Gastrocnemius medialis (tissue), 4 donors: ENCODE measurements around the gene ASTN2. TPM values are rescaled to one million over a fixed set of nuclear protein-coding genes. Genes with fewer than 3 reads are reported as not detected.

Experiments
- ATAC-seq, 2 donors: fragments of 150-250 bp; one replicate each; pipeline ENCODE4 v1.9.1; 2016
- DNase-seq, 2 donors: peaks; one replicate each; pipeline ENCODE4 v3.0.0-alpha.2; 2019
- H3K27ac ChIP-seq, 4 donors: fragments of 200-600 bp; sonication (generic); 1 replicate in 1 of 4; 2 replicates in 3 of 4; pipeline ENCODE4 v1.5.1; 2016 to 2018; ENCODE audit warnings: mild to moderate bottlenecking in 2 of 4, moderate library complexity in 1 of 4
- H3K27me3 ChIP-seq, 3 donors: fragments of 200-600 bp; sonication (generic) in 2 of 3; 1 replicate in 1 of 3; 2 replicates in 2 of 3; pipeline versions ENCODE4 v1.5.1 to v1.6.0; 2016 to 2019; ENCODE audit warnings: mild to moderate bottlenecking in 1 of 3, moderate library complexity in 1 of 3
- H3K36me3 ChIP-seq, 2 donors: fragments of 200-600 bp; sonication (generic) in 1 of 2; one replicate each; pipeline ENCODE4 v1.5.1; 2017 to 2018
- H3K4me1 ChIP-seq, 2 donors: fragments of 200-600 bp; sonication (generic) in 1 of 2; one replicate each; pipeline ENCODE4 v1.5.1; 2016 to 2017; ENCODE audit warnings: mild to moderate bottlenecking in 2 of 2
- H3K4me3 ChIP-seq, 4 donors: fragments of 200-600 bp; sonication (generic) in 3 of 4; 1 replicate in 1 of 4; 2 replicates in 3 of 4; pipeline ENCODE4 v1.5.1; 2016 to 2019; ENCODE audit warnings: mild to moderate bottlenecking in 2 of 4
- H3K9me3 ChIP-seq, 3 donors: fragments of 200-600 bp; sonication (generic) in 2 of 3; 1 replicate in 1 of 3; 2 replicates in 2 of 3; pipeline ENCODE4 v1.5.1; 2016 to 2019
- CTCF ChIP-seq, 5 experiments: fragments of 450-650 bp in 3 of 5; fragments of 200-600 bp in 2 of 5; sonication (generic) in 2 of 5; IDR thresholded peaks in 4 of 5; conservative IDR thresholded peaks in 1 of 5; 1 replicate in 4 of 5; 2 replicates in 1 of 5; pipeline ENCODE4 v1.5.1; 2016 to 2019; ENCODE audit warnings: antibody characterized with exemption in 5 of 5, mild to moderate bottlenecking in 3 of 5, moderate library complexity in 3 of 5
- POLR2A ChIP-seq, 2 donors: fragments of 450-650 bp; IDR thresholded peaks; one replicate each; pipeline ENCODE4 v1.6.1; 2017; ENCODE audit warnings: antibody characterized with exemption in 2 of 2, mild to moderate bottlenecking in 2 of 2, moderate library complexity in 2 of 2
- in situ Hi-C, 4 donors: fragments of 200-750 bp; cut with MboI; loops; one replicate each; pipeline versions ENCODE4 v1.15.0 to v1.8.0; 2017; ENCODE audit warnings: low sequenced_read_pairs in 4 of 4
- intact Hi-C: fragments of 100-400 bp; cut with DNase I; formaldehyde crosslinking; loops from one replicate; pipeline ENCODE4 v1.15.1; 2023; ENCODE audit warnings: low total_unique reads
- total RNA-seq, 4 donors: library from RNA; depleted of rRNA; stranded (reverse); fragments of >200 nt; gene quantifications; one replicate each; pipeline versions ENCODE4 v1.1.0 to v1.2.3, GENCODE V29; 2016

The ASTN2 gene
- total RNA-seq = 1 to 10 TPM; 2.5 to 4.6 (median 3.7) TPM

- DNase-seq (no peak), ATAC-seq (peak in 1 of 2 donors; percentile 21)
- TF ChIP-seq POLR2A (IDR thresholded peaks at IDR 0.05) = no peak
- TF ChIP-seq CTCF (IDR thresholded peaks at IDR 0.05 in 4 of 5, conservative IDR thresholded peaks at IDR 0.05 in 1 of 5) = no peak
- Histone ChIP-seq H3K4me1 (peaks cover 0 to 21% of the 10 kb centered on the region in 2 donors), H3K9me3 (no peaks in the 10 kb centered on the region), H3K27me3 (peaks cover 56 to 61% (median 61%) of the 10 kb centered on the region in 3 donors), H3K36me3 (no peaks in the 10 kb centered on the region), H3K4me3 (peak within 1 kb of the TSS; percentile 42 to 50 (median 46)), H3K27ac (no peak within 1 kb of the TSS)
- in situ Hi-C loops = no loop called here
- intact Hi-C loops = no loop called here
Measured at GRCh38 chr9:117414906-117415331, at the start of gene ASTN2. ASTN2 (minus strand) TSS chr9:117415057; CDS start chr9:117414938, 119 bp downstream.

- no peak overlapping the region for H3K4me3 ChIP-seq
- DNase-seq (no peak), ATAC-seq (no peak)
- TF ChIP-seq POLR2A (IDR thresholded peaks at IDR 0.05) = no peak
- TF ChIP-seq CTCF (IDR thresholded peaks at IDR 0.05 in 4 of 5, conservative IDR thresholded peaks at IDR 0.05 in 1 of 5) = no peak
- H3K36me3 ChIP-seq = no peaks in the 10 kb centered on the region
- in situ Hi-C loops = no loop called here
- no peaks in the 10 kb centered on the region for H3K27me3 ChIP-seq
- intact Hi-C loops = no loop called here
- no peak overlapping the region for H3K27ac ChIP-seq
- H3K4me1 ChIP-seq = peaks cover 0 to 13% of the 10 kb centered on the region in 2 donors
- no peaks in the 10 kb centered on the region for H3K9me3 ChIP-seq
Measured at GRCh38 chr9:117462861-117463260, 48.0 kb upstream of the ASTN2 start.

- no peaks in the 10 kb centered on the region for H3K27me3 ChIP-seq
- no peak for ATAC-seq
- intact Hi-C loops (no loop called here), in situ Hi-C loops (no loop called here)
- H3K27ac ChIP-seq = no peak overlapping the region
- no peak for DNase-seq
- H3K36me3 ChIP-seq = no peaks in the 10 kb centered on the region
- no peak for TF ChIP-seq CTCF (IDR thresholded peaks at IDR 0.05 in 4 of 5, conservative IDR thresholded peaks at IDR 0.05 in 1 of 5)
- TF ChIP-seq POLR2A (IDR thresholded peaks at IDR 0.05) = no peak
- peaks cover 0 to 13% of the 10 kb centered on the region in 2 donors for H3K4me1 ChIP-seq
- H3K4me3 ChIP-seq = no peak overlapping the region
- no peaks in the 10 kb centered on the region for H3K9me3 ChIP-seq
Measured at GRCh38 chr9:117461386-117461785, 46.5 kb upstream of the ASTN2 start.

GRCh38 chr9:117460743-117461142 lies 45.9 kb upstream of the ASTN2 start:
- intact Hi-C loops (no loop called here), in situ Hi-C loops (no loop called here)
- TF ChIP-seq CTCF (IDR thresholded peaks at IDR 0.05 in 4 of 5, conservative IDR thresholded peaks at IDR 0.05 in 1 of 5) = no peak
- no peak for TF ChIP-seq POLR2A (IDR thresholded peaks at IDR 0.05)
- DNase-seq (no peak), ATAC-seq (no peak)
- no peaks in the 10 kb centered on the region for H3K9me3 ChIP-seq
- H3K4me1 ChIP-seq = peaks cover 0 to 11% of the 10 kb centered on the region in 2 donors
- no peaks in the 10 kb centered on the region for H3K36me3 ChIP-seq
- no peak overlapping the region for H3K27ac ChIP-seq
- no peak overlapping the region for H3K4me3 ChIP-seq
- H3K27me3 ChIP-seq = no peaks in the 10 kb centered on the region

- no peak overlapping the region for H3K27ac ChIP-seq
- DNase-seq (no peak), ATAC-seq (no peak)
- TF ChIP-seq CTCF (IDR thresholded peaks at IDR 0.05 in 4 of 5, conservative IDR thresholded peaks at IDR 0.05 in 1 of 5) (no peak), POLR2A (IDR thresholded peaks at IDR 0.05) (no peak)
- H3K9me3 ChIP-seq = no peaks in the 10 kb centered on the region
- peaks cover 0 to 5% of the 10 kb centered on the region in 2 donors for H3K4me1 ChIP-seq
- intact Hi-C loops (no loop called here), in situ Hi-C loops (loop anchor here in 1 of 4 donors (10.0 kb wide), 1 partner anchor 55 kb away; no protein-coding TSS in a partner anchor)
- H3K36me3 ChIP-seq = no peaks in the 10 kb centered on the region
- H3K4me3 ChIP-seq = no peak overlapping the region
- no peaks in the 10 kb centered on the region for H3K27me3 ChIP-seq
Measured at GRCh38 chr9:117459913-117460312, 45.1 kb upstream of the ASTN2 start.
